HG03558 (cell line): Measurements from ENCODE around the gene ORAI2.

ENCODE experiments used
- ATAC-seq: cut with Tn5 transposase; IDR thresholded peaks from one replicate; pipeline ENCODE4 v1.9.1; 2021; ENCODE audit warnings: moderate number of reproducible peaks; ENCODE audit not compliant: unreplicated experiment; ENCODE audit errors: extremely low read depth

ORAI2 gene

DNA sequence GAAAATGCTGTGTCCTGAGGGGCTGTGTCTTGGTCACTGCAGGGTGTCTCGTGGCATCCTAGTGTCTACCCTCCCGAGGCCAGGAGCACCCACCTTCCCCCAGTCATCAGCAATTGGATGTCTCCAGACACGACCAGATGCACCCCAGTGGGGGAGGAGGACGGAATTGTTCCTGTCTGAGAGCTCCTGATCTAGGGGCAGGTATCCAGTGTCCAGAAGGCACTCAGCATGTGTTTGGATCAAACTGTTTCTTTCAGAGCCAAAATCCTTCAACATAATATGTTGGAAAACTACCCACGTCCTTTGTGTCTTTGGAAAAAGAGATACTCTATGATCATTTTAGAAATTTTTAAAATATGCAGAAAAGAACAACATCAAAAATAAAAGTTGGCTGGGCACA lies 20.3 kb upstream of the ORAI2 start:
- ATAC-seq: no peak

DNA sequence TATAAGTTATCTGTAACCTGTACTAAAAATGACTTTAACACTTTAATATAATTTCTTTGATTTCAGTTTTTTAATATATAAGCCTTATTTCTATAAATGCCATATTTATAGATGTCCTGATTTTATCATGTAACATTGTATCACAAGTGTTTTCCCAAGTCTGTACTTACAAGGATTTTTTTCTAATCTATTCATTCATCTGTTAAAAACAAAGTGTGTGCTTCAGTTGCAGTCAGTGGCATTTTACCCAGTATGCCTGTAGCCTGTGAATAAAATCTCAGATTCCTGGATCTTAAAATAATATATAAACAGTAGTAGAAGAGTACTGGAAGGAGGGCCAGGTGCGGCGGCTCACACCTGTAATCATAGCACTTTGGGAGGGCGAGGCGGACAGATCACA lies 19.8 kb upstream of the ORAI2 start:
- ATAC-seq: no peak

DNA sequence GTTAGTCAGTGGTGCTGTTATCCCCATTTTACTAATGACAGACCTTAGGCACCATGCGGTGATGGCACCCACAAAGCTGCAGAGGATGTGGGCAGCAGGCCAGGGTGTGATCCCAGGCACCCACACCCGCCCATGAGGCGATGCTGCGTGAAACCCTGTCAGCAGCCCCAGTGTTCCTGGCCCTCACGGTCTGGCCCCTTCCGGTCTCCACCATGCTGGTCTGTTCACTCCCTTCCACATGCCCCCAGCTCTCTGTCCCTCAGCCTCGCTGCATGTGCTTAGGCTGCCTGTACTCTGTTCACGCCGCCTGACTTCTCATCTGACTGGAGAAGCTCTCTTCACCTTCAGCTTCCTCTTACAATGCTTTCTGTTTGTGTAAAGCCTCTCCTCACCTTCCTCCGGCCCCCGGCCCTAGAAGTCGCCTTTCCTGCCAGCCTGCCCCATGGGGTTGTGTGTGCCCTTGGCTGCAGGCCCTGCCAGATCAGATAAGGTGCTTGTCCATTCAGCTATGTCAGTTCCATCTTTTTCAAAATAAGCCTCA lies 17.6 kb upstream of the ORAI2 start:
- no peak for ATAC-seq

DNA sequence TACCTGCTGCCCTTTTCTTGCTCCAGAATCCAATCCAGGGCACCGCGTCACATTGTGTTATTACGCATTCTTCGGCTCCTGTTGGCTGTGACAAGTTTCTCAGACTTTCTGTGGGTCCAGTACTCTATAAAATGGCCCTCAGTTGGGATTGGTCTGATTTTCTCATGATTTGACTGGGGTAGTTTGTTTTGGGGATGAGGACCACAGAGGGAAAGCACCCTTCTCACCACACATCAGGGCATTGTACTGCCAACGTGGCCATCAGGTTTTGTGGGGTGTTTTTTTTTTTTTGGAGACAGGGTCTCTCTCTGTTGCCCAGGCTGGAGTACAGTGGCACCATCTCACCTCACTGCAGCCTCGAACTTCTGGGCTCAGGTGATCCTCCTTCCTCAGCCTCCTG lies 17.0 kb upstream of the ORAI2 start:
- no peak for ATAC-seq

DNA sequence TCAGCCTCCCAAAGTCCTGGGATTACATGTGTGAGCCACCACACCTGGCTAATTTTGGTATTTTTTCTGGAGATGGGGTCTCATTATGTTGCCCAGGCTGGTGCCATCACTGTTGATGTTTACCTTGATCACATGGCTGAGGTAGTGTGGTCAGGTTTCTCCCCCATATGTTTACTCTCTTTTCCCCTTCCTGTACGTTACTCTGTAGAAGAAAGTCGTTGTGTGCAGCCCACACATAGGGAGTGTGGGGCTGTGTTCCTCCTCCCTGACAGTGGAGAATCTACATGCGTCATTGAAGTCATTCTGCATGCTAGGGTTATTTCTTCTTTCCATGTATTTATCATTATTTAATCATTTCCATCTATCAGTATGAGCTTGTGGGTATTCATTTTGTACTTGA lies 16.3 kb upstream of the ORAI2 start:
- ATAC-seq: no peak

DNA sequence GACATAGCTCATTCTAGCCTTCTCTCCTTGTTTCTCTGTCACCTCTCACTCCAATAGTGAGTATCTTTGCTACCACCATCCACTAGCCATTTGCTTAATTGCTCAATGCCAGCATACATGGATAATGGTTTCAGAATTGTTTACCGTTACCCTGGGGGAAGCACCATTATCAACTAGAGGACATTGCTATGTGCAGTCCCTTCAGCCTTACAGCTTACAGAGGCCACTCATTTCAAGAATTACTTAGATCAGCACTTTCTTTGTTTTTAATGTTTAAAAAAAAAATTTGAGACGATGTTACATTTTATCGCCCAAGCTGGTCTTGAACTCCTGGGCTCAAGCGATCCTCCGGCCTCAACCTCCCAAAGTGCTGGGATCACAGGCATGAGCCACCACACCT lies 14.8 kb upstream of the ORAI2 start:
- ATAC-seq: no peak

DNA sequence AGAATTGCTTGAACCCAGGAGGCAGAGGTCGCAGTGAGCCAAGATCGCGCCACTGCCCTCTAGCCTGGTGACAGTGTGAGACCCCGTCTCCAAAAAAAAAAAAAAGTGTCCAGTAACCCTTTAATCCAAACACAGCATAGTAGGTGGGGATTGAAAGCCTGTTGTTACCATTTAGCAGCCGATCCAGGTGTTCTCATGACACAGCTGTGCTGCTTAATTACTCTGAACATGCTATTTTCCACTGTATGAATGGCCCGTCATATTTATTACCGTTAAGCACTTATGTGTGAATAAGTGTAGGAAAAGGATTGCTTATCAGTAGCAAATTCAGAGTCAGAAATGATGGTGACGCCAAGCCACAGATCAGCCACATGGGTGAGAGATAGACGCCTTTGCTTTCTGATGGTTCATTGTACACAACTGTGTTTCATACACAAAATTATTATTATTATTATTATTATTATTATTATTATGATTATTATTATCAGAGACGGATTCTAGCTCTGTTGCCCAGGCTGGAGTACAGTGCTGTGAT lies 11.6 kb upstream of the ORAI2 start:
- no peak for ATAC-seq

DNA sequence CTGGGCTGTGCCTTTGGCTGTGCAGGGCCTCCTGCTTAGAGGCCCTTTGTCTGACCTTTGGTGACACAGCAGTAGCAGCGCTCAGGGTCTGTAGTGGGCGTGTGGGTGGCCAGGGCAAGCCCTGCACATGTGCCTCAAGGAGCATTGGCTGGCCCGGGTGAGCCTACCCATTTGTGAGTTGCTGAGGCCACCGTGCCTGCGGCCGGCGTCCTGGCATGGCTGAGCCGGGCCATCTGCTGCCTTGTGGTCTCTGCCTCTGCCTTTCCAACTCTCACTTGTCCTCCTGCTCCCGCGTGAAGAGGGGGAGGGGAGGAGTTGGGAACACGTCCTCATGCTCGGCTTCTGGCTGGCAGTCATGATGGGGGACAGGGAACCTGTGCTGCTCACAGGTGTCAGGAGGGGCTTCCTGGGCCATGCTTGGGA lies 9.2 kb upstream of the ORAI2 start:
- no peak for ATAC-seq

DNA sequence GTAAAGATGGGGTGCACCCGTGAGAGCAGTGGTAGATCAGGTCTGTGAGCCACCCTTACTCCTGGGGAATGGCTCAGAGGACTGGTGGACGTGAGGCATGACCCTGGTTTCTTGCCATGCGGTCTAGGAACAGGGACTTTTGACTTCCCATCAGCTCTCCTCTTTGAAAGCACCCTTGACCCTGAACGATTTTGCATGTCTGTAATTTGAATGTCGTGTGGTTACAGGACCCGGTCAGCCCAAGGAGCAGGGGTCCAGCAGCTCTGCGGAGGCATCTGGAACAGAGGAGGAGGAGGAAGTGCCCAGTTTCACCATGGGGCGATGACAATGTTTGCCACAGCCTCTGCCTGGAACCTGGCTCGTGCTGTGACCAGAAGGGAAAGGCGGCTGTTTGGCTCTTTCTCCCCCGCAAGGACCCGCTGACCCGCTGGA lies 8.6 kb upstream of the ORAI2 start:
- ATAC-seq: peak; percentile 26

DNA sequence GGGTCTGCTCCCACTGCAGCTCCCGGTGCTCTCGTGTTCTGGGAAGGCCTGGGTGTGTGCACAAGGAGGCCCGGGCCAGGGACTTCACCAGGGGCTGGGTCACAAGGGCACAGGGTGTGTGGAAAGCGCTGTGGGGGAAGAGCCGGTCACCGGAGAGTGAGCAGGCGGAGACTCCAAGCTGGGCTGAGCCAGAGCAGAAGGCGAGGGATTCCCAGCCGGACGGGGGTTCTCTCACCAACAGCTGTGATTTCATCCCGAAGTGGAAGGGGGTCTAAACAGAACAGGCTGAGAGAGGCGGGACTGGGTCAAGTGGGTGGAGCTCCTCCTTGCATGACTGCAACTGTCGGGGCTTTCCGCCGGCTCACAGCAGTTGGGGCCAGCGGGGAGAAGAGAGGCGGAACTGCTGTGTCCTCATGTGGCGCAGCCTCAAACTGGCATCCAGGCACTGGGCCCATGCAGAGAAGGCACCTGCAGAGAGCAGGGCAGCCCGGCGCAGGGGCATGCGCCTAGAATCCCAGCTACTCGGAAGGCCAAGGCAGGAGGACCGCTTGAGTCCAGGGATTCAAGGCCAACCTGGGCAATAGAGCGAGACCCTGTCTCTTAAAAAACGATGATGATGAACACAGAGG lies 7.6 kb upstream of the ORAI2 start:
- peak; percentile 34 for ATAC-seq

DNA sequence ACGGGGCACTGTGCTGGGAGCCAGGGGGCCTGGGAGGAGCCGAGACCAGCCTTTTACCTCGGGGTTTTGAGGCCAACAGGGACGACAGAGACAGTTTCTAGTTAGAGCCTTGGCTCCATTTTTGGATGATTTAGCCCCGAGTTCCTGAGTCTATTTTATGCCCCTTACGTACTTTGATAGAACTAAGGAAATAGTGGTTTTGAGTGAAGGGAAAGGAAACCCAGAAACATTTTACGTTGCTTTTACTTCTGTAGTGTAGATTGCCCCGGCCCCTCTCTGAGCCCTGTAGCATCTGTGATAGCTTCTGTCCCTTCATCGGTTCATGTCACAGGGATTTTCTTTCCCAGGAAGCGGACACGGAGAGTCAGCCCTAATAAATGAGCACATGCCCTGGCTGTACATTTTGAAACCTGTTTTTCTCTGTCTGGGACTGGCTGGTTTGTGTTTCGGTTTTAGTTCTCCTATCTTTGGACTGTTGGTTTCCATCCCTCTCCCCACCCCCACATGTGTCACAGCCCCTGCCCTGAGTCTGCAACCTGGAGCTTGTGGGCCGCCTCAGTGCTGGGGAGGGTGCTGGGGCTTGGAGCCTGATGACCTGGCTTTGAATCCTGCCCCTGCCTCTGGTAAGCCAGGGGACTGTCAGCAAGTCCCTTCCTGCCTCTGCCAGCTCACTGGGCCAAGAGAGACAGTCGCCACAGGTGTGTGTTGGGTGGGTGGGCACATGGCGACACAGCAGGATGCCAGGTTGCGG lies 6.9 kb upstream of the ORAI2 start:
- peak; percentile 39 for ATAC-seq

DNA sequence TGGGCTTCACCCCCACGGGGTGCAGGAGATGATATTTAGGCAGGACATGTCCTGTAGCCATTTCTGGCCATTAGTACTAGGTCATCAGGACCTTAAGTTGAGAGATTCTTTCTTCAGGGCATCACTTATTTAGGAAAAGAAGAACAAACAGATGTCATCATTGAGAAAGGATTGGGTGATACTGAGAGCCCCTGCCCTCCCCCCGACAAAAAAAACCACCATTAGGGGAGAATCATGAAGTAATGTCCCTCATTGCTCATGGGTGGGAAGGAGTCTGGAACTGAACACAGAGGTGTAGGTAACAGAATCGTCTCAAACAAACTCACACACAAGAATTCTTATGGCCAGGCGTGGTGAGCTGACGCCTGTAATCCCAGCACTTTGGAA lies 6.4 kb upstream of the ORAI2 start:
- no peak for ATAC-seq

DNA sequence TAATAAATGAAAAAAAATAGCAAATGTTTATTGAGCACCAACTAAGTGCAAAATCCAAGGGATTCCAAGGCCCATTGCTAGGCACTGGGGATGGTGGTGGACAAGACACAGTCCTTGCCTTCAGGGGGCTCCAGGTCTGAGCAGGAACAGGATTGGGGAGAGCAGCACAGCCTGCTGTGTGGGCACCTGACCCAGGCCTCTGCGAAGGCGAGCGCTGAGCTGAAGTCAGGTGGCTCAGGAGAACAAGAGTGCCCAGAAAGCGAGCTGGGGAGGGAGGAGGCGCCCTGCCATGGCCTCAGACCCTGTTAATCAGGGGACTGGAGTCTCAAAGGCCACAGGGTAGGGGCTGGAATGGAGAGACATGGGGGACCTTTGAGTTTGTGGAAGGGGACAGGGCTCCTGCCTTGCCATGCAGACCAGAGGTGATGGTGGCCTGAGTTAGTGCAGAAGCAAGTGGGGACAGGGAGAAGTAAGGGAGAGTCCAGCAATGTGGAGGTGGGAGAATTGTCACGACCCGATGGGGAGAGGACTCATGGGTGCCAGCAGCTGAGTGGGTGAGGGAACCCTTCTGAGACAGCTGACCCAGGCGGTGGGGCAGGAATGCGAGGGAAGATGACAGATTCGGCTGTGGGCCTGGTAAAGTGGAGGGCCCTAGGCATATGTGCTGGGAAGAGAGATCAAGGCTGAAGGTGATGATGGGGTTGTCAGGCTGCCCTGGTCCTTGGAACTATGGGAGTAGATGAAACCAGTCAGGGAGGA lies 4.1 kb upstream of the ORAI2 start:
- no peak for ATAC-seq

DNA sequence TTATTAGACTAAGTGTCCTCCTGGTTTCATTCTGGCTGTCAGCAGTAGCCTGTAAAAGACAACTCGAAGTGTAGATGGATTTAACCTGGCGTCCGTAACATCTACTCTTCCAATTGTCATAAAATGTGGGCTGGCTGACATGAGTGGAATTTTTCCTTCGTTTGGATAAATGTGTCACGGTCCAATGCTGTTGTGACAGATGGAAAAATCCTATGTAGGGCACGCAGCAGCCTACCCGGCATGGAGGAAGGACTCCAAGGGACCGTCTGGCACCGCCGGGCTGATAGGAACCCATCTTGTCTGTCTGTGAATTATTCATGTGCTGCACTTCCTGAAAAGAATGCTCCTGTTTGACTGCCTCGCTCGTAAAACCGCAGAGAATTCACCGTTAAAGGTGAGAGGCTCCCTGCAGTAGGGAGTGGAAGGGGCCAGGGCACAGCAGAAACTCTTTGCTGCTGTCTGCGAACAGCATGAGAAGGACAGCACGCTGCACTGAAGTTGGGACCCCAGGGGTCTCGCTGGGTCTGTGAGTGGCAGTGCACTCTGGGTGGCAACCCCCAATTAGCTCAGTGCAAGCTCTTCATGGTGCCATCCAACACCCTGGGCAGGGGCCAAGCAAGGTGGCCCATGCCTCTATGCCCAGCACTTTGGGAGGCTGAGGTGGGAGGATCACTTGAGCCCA lies 1.6 kb upstream of the ORAI2 start:
- no peak for ATAC-seq

DNA sequence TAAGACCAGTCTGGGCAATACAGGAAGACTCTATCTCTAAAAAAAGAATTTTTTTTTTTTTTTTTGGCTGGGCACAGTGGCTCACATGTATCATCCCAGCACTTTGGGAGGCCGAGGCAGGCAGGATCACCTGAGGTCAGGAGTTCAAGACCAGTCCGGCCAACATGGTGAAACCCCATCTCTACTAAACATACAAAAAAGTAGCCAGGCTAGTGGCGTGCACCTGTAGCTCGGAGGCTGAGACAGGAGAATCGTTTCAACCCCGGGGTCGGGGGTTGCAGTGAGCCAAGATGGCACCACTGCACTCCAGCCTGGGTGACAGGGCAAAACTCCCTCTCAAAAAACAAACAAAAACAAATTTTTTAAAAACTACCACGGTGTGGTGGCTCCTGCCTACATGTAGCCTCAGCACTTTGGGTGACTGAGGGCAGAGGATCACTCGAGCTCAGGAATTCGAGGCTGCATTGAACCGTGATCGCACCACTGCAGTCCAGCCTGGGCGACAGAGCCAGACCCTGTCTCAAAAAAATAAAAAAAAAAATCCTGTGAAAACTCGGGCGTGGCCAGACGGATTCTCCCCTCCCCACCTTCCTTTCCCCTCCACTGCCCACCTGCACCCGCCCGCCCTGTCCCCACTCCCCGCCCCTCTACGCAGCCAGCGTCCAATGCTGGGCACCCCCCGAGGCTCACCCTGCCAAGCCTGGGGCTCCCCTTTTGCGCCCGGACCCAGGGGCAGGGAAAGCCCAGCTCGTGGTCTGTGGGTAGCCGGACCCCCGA lies 745 bp upstream of the ORAI2 start:
- ATAC-seq: no peak

DNA sequence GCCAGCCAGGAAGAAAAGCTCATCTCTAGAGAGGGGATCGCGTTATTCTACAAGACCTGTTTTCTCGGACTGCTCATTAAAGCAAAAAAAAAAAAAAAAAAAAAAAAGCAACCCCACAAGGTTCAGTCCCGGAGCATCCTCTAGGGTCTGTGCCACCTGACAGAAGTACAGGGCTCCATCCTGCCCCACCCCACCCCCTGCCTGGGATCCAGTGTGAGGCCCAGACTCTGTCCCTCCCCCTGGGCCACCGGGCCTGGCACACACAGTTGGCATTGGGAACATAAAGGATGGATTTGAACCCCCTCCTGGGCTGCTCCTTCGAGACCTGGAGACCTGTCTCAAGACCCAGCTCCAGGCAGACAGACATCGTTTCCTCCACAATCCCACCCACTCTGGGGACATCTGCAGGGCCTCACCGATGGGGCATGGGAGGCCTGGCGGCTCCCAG lies 688 bp downstream of the ORAI2 start:
- no peak for ATAC-seq

DNA sequence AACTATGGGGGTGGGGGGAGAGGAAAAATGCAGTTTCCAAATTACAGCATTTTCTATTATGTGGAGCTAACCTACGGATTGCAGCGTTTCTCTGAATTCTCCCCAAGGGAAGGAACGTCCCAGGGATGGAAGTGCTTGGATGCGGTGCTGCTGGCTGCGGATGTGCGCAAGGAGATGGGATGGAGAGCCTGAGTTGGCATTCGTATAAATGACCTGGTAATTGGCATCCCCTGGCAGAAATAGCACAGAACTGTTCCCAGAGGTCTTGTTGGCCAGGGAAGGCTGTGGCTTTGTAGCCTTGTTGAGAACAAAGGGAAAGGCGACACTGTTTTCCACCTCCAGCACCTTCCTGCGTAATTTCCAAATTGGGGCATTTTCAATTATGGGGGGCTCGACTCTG lies 2.7 kb downstream of the ORAI2 start:
- ATAC-seq: no peak

DNA sequence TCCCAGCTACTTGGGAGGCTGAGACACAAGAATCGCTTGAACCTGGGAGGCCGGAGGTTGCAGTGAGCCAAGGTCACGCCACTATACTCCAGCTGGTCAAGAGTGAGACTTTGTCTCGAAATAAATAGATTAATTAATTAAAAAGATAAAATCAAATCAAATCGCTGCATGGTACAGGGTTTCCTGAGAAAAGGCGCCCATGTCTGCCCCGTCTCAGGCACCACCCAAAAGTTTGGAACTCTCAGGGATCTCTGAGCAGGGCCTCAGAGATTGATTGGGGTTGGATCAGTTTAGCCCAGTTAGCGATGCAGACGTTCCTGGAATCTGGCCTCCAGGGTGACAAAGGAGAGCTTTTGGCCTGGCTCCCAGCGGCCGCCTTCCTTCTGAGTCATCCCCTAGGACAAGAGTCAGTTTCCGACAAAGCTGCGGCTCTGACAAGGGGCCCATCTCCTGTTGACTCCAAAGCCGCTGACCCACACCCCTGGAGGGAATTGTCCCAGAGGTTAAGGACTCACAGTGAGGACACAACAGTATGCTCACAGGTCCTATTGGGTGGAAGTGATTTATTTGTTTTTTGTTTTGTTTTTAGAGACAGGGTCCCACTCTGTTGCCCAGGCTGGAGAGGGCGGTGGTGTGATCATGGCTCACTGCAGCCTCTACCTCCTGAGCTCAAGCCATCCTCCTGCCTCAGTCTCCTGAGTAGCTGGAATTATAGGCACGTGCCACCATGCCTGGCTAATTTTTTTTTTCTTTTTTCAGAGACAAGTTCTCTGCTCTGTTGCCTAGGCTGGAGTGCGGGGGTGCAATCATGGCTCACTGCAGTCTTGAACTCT lies 6.8 kb downstream of the ORAI2 start:
- ATAC-seq: no peak
